Right atrium auricular region (tissue), 2 donors: ENCODE results near the gene SH3TC1. TPM values are rescaled to one million over a fixed set of nuclear protein-coding genes. Genes with fewer than 3 reads are reported as not detected.

ENCODE experiments used
- DNase-seq: peaks from one replicate; pipeline ENCODE4 v3.0.0-alpha.2; 2019; ENCODE audit warnings: low spot score
- H3K27ac ChIP-seq, 2 donors: fragments of 200-600 bp; sonication (generic); 1 replicate in 1 of 2; 2 replicates in 1 of 2; pipeline ENCODE4 v1.5.1; 2016 to 2019
- H3K27me3 ChIP-seq, 2 donors: fragments of 200-600 bp; sonication (generic); one replicate each; pipeline versions ENCODE4 v1.5.1 to v1.6.0; 2017 to 2019
- H3K36me3 ChIP-seq: fragments of 200-600 bp; sonication (generic); one replicate; pipeline ENCODE4 v1.5.1; 2016
- H3K4me1 ChIP-seq, 2 donors: fragments of 200-600 bp; sonication (generic); one replicate each; pipeline versions ENCODE4 v1.5.1 to v1.6.0; 2017 to 2019
- H3K4me3 ChIP-seq, 2 donors: fragments of 200-600 bp; sonication (generic); 1 replicate in 1 of 2; 2 replicates in 1 of 2; pipeline ENCODE4 v1.5.1; 2017 to 2019; ENCODE audit warnings: mild to moderate bottlenecking in 1 of 2, moderate library complexity in 1 of 2
- H3K9me3 ChIP-seq, 2 donors: fragments of 200-600 bp; sonication (generic); one replicate each; pipeline ENCODE4 v1.5.1; 2019
- total RNA-seq, 2 donors: library from RNA; depleted of rRNA; stranded (reverse); fragments of >200 nt; gene quantifications; one replicate each; pipeline ENCODE4 v1.1.0, GENCODE V29; 2016
- TF ChIP-seq, protein P1 (sequence below), 2 donors: fragments of 200-600 bp; sonication (generic); IDR thresholded peaks; one replicate each; pipeline ENCODE4 v1.5.1; 2019; ENCODE audit warnings: antibody characterized with exemption in 2 of 2

The SH3TC1 gene
- total RNA-seq, 2 donors from 2014 or later: 8.9 to 13.9 TPM

DNA sequence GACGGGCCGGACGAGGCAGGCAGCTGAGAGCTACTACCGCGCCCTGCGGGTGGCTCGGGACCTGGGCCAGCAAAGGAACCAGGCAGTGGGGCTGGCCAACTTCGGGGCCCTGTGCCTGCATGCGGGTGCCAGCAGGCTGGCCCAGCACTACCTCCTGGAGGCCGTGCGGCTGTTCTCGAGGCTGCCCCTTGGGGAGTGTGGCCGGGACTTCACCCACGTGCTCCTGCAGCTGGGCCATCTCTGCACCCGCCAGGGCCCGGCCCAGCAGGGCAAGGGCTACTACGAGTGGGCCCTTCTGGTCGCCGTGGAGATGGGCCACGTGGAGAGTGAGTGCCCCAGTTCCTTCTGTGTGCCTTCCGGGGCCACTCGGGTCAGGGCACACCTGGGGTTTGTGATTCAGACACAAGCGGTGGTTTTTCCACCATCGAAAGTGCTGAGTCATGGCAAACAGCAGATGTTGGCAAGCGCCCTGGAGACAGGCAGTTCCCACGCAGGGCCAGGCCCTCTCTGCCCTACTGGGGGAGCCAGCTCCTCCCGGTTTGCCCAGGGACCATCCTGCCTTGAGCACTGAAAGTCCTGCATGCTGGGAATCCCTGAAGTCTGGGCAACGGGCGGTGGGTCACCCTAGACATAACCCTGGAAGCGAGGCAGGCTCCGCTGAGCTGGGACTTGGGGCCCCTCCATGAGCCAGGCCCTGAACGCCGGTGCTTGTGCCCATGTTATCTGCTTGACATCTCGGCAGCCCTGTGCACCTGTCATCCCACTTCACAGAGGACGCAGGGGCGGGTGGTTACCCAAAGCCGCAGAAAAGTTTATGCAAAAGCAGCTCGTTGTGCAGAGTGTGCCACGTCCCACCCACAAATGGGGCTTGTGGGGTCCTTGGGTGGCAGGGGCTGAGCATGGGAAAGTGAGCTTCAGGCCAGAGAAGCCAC, 29.5 kb downstream of the SH3TC1 start:
- Histone ChIP-seq H3K4me1 (peaks cover 0 to 17% of the 10 kb centered on the region in 2 donors), H3K36me3 (peaks cover 8% of the 10 kb centered on the region), H3K27ac (no peak overlapping the region), H3K27me3 (no peaks in the 10 kb centered on the region), H3K9me3 (no peaks in the 10 kb centered on the region), H3K4me3 (no peak overlapping the region)
- peak; percentile 76 for DNase-seq
- TF ChIP-seq, protein P1, sequence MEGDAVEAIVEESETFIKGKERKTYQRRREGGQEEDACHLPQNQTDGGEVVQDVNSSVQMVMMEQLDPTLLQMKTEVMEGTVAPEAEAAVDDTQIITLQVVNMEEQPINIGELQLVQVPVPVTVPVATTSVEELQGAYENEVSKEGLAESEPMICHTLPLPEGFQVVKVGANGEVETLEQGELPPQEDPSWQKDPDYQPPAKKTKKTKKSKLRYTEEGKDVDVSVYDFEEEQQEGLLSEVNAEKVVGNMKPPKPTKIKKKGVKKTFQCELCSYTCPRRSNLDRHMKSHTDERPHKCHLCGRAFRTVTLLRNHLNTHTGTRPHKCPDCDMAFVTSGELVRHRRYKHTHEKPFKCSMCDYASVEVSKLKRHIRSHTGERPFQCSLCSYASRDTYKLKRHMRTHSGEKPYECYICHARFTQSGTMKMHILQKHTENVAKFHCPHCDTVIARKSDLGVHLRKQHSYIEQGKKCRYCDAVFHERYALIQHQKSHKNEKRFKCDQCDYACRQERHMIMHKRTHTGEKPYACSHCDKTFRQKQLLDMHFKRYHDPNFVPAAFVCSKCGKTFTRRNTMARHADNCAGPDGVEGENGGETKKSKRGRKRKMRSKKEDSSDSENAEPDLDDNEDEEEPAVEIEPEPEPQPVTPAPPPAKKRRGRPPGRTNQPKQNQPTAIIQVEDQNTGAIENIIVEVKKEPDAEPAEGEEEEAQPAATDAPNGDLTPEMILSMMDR (IDR thresholded peaks at IDR 0.05): no peak

DNA sequence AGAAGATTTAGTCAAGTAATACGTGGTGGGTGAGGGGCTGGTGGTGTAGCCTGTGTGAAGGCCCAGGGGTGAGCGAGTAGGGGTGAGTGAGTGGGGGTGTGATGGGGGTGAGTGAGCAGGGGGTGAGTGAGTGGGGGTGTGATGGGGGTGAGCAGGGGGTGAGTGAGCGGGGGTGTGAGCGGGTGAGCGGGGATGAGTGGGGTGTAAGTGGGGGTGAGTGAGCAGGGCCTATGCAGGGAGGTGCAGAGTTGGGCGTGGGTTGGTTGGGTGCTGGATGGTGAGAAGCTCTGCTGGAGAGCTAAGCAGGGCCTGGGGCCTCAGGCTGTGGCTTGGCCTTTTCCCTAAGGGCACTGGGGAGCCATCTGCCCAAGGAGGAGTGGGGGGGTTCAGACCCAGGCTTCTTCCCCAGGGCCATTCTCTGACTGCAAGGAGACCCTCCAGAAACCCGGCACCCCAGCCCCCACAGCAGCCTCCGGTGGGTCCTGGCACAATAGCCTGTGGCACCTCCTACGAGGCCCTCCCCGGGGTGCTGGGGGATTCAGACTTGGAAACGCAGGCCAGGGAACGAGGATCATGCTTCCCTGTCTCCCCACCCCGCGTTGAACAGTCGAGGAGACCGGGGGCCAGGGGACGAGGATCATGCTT, 30.4 kb downstream of the SH3TC1 start:
- Histone ChIP-seq H3K27me3 (no peaks in the 10 kb centered on the region), H3K9me3 (no peaks in the 10 kb centered on the region), H3K4me3 (no peak overlapping the region), H3K27ac (no peak overlapping the region), H3K4me1 (peaks cover 0 to 17% of the 10 kb centered on the region in 2 donors), H3K36me3 (peaks cover 8% of the 10 kb centered on the region)
- TF ChIP-seq, protein P1 (IDR thresholded peaks at IDR 0.05): no peak
- DNase-seq: no peak

DNA sequence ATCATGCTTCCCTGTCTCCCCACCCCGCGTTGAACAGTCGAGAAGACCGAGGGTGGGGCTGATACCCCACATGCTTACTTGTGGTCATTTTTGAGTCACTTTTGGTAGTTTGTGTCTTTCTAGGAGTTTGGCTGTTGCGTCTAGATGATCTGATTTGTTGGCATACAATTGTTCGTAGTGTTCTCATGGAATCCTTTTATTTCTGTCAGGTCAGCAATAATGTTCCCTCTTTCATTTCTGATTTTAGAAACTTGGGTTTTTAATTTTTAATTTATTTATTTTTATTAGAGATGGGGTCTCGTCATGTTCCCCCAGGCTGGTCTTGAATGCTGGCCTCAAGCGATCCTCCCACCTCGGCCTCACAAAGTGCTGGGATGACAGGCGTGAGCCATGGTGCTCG, 30.9 kb downstream of the SH3TC1 start:
- Histone ChIP-seq H3K4me3 (no peak overlapping the region), H3K9me3 (no peaks in the 10 kb centered on the region), H3K4me1 (peaks cover 0 to 17% of the 10 kb centered on the region in 2 donors), H3K27me3 (no peaks in the 10 kb centered on the region), H3K27ac (no peak overlapping the region), H3K36me3 (peaks cover 8% of the 10 kb centered on the region)
- no peak for DNase-seq
- TF ChIP-seq, protein P1 (IDR thresholded peaks at IDR 0.05): no peak

DNA sequence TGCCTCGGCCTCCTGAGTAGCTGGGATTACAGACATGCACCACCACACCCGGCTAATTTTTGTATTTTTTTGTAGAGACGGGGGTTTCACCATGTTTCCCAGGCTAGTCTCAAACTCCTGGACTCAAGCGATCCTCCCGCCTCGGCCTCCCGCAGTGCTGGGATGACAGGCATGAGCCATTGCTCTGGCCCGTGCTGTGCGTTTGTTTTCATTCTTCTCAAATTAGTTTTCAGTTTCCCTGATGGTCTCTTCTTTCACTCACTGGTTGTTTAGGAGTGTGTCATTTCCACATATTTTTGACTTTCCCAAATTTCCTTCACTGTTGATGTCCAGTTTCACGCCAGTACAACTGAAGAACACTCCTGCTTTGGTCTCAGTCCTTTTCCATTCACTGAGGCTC, 31.8 kb downstream of the SH3TC1 start:
- no peak overlapping the region for H3K4me3 ChIP-seq
- peaks cover 8% of the 10 kb centered on the region for H3K36me3 ChIP-seq
- no peaks in the 10 kb centered on the region for H3K27me3 ChIP-seq
- H3K9me3 ChIP-seq: no peaks in the 10 kb centered on the region
- no peak overlapping the region for H3K27ac ChIP-seq
- peaks cover 0 to 17% of the 10 kb centered on the region in 2 donors for H3K4me1 ChIP-seq
- TF ChIP-seq, protein P1 (IDR thresholded peaks at IDR 0.05): no peak
- DNase-seq: no peak

DNA sequence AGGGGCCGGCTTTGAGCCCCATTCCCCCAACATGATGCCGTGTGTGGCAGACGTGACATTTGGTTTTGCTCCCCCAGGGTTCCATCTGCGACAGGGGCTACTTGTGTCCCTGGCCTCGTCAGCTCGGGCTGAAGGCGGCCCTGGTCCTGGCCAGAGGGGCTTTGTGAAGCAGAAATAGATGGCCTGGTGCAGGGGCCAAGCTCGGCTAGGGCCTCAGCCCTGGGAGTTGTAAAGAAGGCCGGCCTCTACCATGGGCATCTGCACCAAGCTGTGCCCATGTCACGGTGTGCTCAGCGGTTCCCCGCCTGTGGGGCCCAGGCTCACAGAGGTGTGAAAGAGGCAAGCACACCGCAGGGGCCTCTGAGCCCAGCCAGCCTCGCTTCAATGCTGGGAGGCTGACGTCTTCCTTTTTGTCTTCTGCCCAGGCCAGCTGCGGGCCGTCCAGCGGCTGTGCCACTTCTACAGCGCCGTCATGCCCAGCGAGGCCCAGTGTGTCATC, 32.5 kb downstream of the SH3TC1 start:
- TF ChIP-seq, protein P1 (IDR thresholded peaks at IDR 0.05): no peak

More for the DNA sequence above, 32.5 kb downstream of the SH3TC1 start:
- no peaks in the 10 kb centered on the region for H3K27me3 ChIP-seq
- H3K9me3 ChIP-seq: no peaks in the 10 kb centered on the region
- H3K4me3 ChIP-seq: no peak overlapping the region
- no peak overlapping the region for H3K27ac ChIP-seq
- peaks cover 0 to 17% of the 10 kb centered on the region in 2 donors for H3K4me1 ChIP-seq
- peaks cover 8% of the 10 kb centered on the region for H3K36me3 ChIP-seq
- DNase-seq: no peak
